ENCODE measurements around the gene ASTE1. TPM values are rescaled to one million over a fixed set of nuclear protein-coding genes. Genes with fewer than 3 reads are reported as not detected.
"Not testable (repeated sequence)": the region's sequence is repeated elsewhere in the genome, so short reads cannot be mapped to it uniquely, and the experiment has no call there.

ASTE1 gene
- polyA plus RNA-seq, 1 donor, result 15.0 TPM

DNA sequence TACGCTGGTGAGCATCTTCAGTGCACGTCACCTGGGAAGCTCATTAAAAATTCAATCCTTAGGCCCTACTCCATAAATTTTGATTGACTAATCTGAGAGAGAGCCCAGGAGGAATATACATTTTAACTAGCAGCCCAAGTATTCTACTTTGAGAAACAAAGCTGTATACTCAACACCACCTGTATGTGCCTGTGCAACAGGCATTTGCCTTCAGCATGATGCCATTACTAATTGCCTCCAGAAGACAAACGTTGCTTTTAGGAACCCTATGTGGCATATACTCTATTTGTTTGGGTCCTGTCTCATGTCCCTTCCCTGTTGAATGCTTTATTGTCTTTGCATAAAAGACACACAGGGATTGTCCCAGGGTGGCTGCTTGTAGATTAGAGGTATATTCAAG is 7.7 kb downstream of the ASTE1 start:
- DNase-seq, result no peak

DNA sequence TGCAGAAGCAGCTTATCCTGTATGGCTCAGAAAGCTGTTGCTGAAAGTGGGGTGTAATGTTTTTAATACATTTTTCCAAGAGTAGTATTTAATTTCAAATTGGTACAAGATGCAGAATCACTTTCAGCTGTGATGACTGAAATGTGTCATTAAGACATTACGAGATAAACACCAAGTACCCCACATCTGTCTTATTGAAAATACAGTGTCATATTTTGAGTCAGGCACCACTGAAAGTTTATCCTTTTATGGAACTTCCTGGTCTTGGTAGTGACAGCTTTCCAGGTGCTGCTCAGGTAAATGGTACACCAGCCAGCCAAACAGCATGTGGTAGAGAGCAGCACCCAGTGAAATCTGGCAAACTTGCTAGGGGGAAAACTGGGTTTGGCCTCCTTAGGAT is 16.9 kb downstream of the ASTE1 start:
- no peak for DNase-seq

DNA sequence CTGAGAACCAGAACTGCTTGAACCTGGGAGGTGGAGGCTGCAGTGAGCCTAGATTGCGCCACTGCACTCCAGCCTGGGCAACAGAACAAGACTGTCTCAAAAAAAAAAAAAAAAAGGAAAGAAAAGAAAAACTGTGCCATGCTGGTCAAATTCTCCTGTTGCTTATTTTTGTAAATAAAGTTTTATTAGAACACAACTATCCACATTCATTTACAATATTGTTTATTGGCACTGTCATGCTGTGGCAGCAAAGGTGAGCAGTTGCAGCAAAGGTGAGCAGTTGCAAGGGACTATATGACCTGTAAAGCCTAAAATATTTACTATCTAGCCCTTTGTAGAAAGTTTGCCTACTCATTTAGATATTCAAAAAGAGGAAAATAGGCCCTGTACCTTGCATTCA is 18.3 kb downstream of the ASTE1 start:
- no peak for DNase-seq

DNA sequence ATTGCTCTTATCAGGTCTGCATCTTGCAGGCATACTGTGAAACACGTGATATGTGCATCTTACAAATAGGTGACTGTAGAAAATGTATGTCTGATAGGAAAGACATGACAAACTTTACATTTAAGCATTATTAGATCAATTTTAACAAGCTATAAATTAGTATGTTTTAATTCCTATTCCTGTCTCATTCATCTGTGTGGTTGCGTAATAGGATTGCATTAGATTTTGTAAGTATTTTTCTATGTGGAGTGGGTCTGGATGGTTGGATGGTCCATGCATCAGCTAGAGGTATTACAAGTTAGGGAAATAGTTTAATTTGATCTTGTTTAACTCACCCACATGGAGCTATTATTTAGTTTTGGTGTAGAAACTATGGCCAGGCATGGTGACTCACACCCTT is 18.8 kb downstream of the ASTE1 start:
- DNase-seq, result no peak

DNA sequence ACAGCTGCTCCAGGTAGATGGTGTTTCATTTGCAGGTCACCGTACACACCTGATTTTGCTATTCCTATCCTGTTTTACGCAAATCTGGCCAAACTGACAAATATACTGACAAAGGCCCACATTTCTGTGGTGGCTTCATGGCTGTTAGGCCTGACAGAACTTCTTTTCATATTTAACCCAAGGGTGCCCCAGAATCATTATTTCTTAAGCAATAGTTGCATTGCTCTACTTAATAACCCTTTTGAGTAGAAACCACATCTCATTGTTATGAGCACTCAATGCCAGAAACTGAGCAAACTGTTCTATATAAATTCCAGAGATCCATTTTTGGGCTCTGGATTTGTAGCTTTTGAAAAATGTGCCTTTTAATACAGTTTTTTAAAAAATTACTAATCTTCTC is 19.4 kb downstream of the ASTE1 start:
- DNase-seq, result no peak

DNA sequence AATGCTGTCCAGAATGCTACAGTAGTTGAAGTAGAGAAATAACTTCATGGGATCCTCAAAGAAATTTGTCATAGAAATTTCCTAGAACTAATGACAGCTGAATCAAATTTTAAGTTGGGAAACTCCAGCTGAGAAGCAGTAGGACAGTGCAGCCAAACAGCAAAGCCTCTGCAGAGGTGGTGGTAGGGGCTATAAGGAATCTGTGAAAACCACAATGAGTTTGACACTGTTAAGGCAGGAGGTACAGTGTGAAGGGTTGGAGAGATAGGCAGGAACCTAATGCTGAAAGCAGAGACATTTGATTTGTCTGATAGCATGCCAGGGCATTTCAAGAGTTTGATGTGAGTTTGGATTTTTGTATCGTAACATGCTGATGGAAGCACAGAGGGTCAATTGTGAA is 22.0 kb downstream of the ASTE1 start:
- DNase-seq, result no peak

DNA sequence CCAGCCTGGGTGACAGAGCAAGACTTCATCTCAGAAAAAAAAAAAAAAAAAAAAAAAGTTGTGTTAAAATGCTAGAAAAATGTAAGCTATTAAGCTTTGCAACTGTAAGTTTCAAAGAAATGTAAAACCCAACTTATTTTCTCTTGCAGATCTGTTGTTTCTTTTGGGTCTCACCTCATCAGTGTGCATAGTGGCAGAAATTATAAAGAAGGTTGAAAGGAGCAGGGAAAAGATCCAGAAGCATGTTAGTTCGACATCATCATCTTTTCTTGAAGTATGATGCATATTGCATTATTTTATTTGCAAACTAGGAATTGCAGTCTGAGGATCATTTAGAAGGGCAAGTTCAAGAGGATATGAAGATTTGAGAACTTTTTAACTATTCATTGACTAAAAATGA is 25.6 kb downstream of the ASTE1 start:
- no peak for DNase-seq

DNA sequence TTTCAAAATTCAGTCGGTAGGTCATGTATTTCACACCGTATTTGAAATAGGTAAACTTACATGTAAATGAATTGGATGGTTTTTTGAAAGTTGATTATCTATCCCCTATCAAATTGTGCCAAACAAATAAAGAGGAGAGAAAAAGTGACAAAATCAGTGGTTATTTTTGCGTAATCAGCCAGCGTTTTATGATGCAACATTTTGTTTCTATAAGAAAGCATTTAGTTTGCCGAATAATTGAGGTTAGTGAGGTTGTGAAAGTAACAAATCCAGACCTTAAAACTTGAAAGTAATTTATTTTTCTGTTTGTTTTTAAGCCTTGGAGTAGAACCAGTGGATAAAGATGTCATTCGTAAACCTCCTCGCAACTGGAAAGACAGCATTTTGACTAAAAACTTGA is 29.3 kb downstream of the ASTE1 start:
- DNase-seq, result no peak

DNA sequence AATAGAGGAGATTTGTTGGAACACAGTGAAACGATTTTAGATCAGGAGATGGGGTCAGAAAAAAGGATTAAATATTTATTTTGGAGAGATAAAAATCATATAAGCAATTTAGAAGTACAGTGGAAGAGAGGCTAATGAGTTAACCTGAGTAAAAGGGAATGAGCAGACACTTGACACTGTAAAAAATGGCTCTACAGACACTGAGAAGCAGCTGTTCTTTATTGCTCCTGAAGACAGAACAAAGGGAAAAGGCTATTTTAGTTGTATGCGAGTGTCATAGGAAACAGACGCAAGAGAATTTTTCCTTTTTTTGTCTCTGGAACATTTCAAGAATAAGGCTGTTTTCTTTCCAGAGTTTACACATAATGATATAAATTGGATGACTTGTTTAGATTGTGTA is 34.3 kb downstream of the ASTE1 start:
- peak; percentile 2 for DNase-seq

DNA sequence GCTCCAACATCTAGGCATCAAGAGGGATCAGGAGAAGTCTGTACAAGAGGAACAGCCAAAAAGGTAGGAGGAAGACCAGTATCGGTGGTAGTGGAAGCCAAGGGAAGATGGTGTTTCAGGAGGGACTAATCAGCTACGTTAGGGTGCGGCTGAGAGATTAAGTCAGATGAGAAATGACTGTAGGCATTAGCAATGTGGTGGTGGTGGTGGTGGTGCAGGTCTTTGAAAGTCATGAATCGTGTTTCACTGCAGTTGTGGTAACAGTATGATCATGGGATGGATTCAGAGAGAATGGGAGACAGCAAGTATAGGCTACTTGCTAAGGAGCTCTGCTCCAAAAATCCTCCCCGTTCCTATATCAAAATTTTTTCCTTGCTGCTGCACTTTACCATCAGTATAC is 35.5 kb downstream of the ASTE1 start:
- DNase-seq, result no peak

DNA sequence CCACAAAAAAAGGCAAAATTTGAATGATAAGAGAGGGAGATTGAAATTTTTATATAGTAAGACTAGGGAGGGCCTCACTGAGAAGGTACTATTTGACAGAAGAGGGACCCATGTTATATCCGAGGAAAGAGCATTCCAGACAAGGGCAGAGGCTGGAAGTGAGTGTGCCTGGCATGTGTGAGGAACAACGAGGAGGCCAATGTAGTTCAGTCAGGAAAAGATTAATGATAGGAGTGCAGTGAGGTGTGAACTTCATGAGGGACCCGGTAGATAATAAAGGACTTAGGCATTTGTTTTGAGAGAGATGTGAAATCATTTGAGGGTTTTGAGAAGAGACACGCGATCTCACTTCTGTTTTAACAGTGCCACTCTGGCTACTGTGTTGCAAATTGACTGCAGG is 36.3 kb downstream of the ASTE1 start:
- DNase-seq, result no peak

DNA sequence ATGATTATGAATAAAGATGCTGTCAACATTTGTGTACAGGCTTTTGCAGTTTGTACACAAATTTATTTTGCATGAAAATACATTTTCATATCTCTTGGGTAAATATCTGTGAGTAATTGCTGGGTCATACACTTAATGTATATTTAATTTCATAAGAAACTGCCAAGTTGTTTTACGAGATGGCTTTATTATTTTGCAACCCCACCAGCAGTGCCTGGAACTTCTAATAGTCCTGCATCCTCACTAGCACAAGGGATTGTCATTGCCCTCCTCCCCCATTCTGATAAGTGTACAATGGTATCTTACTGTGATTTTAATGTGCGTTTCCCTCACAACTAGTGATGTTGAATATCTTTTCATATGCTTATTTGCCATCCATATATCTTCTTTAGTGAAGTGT is 45.2 kb downstream of the ASTE1 start:
- DNase-seq, result no peak

DNA sequence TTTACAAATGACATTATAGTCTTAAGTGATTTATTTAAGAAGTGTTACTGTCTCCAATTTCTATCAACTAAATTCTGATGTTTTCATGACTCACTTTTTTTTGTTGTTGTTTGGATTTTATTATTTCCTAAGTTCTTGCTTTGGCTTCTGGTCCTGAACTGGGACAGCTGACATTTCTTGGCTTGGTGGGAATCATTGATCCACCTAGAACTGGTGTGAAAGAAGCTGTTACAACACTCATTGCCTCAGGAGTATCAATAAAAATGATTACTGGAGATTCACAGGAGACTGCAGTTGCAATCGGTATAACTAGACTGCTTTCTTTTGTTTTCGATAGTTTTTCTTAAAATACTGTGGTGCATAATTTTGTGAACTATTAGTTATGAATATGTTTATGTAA is 47.5 kb downstream of the ASTE1 start:
- no peak for DNase-seq

DNA sequence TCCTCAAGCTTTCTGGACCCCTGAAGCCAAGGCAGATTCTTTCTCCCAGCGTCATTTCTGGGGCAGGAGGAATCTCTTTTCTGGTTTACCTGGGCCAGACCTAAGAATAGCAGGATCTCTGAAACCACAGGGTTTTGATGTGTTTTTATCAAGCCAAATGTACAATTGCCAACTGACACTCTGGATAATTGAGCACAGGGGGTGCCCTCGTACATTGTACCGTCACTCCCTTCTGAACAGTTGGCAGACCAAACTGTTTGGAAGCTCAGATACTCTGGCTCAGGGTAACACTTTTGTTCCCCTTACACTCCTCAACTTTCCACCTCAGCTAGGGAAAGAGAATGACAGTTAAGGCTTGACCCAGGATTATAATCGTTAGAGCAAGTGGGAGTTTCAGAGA is 49.9 kb downstream of the ASTE1 start:
- no peak for DNase-seq

DNA sequence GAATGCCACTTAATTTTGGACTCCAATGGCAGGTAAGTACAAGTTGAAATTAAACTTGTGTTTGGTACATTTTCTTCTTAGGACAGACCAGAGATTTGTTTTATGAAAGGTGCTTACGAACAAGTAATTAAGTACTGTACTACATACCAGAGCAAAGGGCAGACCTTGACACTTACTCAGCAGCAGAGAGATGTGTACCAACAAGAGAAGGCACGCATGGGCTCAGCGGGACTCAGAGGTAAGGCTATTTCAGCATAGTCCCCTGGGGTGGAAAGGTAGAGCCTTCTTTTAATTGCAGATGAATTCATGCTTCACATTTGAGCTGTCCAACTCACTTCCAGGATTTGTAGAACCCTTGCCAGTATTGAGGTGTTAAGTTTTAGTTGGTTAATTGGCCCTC is 51.4 kb downstream of the ASTE1 start:
- DNase-seq, result no peak

DNA sequence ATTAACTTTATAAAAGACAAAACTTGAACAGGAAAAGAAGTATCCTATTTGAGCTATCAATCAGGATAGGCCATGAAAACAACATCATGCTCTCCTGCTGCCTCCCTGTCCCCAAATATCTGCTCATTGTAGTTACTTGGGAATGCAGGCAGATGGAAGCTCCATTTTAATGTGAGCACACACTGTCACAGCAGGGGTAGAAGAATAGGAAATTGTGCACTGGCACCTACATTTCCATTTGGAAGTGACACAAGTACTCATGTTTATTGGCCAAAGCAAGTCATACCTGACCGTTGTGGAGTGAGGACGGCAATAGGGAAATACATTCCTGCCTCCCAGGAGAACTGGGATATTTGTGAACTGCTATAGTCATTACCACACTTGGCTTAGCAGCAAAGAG is 52.4 kb downstream of the ASTE1 start:
- no peak for DNase-seq

DNA sequence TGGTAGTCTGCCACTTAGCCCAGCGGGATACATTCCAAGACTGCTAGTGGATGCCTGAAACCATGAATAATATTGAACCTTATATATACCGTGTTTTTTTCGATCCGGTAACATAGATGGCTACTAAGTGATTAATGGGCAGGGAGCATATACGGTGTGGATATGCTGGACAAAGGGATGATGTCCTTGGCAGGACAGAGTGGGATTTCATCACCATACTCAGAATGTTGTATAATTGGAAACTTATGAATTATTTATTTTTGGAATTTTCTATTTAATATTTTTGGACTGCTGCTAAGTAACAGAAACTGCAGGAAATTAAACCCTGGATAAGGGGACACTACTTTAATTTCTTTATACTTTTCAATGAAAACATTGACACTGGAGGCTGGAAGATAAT is 53.2 kb downstream of the ASTE1 start:
- DNase-seq, result no peak

DNA sequence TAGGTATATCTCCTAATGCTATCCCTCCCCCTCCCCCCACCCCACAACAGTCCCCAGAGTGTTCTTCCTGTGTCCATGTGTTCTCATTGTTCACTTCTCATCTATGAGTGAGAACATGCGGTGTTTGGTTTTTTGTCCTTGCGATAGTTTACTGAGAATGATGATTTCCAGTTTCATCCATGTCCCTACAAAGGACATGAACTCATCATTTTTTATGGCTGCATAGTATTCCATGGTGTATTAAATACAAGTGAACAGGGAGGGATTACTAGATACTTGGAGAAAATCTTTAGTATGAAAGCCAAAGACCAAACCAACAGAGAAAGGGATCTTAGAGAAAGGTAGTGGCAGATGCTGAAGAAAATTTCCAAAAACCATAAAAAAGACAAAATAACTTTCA is 54.0 kb downstream of the ASTE1 start:
- not testable (repeated sequence) for DNase-seq

DNA sequence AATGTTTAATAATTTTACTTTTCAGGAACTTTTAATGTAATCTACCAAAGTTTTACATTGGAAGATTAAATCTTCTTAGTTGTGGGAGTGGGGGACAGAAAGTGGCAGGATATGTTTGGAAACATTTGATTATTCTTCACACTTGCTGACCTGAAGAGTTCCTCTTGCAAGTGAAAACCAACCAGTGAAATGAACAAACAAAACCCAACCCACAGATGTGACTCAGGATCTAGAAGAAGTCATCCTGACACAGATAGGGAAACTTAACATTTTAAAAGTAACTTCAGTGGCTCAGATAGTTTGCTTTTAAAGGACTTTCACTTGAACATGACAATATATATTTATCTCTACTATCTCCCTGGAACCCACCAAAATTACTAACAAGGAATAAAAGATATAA is 55.4 kb downstream of the ASTE1 start:
- DNase-seq, result no peak

DNA sequence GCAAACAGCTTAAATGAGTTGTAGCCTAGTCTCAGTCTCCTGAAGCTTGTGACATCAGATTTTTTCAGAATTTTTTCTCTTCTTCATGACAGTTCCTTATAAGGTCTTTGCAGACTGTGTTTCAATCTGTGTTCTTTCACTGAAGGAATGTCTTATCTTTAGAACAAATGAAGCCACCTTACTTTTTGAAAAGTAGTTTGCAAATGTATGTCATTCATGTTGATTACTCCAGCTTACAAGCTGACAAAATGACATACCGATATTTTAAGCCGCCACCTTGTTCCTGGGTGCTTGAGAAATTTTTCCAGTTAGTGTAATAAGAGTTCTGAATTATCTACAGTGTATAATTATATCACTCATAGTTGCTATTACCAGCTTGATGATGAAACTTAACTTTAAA is 57.0 kb downstream of the ASTE1 start:
- DNase-seq, result no peak

DNA sequence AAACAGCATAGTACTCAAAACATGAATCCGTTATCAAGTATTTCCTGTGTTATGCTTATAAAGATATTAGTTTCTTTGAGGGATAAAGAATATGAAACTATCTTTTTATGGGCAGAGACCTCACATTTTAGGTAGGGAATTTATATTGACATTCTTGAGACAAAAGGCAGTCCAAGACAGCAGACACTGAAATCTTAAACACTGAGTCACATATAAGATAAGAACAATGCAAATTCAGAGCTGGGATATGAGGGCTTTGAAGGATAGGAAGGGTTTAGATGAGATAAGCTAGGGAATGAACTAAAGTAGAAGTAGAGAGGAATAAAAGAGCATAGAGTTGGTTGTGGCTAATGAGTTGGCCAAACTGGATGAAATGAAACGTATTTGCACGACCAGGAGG is 58.4 kb downstream of the ASTE1 start:
- no peak for DNase-seq

DNA sequence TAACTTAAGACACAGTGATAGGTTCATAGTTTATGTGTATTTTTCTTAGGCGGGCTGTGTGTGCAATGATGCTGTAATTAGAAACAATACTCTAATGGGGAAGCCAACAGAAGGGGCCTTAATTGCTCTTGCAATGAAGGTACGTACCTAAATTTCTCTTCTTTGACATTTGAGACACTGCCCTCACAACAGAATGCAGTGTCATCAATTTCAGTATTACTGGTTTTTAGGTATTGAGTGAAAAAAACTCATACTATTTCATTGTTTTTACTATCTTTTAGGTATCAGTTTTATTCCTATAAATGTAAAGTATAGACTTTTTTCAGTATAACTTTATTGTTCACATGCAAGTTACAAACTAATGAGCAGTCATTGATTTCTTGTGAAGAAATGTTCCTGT is 59.3 kb downstream of the ASTE1 start:
- no peak for DNase-seq

DNA sequence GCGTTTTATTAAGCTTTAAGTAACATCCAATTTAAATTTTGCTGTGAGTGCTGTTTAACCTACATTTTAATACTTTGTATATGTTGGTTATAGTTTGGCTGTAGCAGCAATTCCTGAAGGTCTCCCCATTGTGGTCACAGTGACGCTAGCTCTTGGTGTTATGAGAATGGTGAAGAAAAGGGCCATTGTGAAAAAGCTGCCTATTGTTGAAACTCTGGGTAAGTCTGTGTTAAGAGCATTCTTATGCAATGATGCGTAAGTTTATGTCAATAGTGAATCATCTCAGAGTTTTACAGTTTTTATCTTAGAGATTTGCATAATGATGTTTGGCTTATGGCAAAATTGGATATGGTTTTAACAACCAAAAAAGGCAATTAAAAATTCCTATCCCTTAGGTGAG is 62.7 kb downstream of the ASTE1 start:
- DNase-seq, result no peak
